ENCODE measurements around the gene AKR1A1. TPM values are rescaled to one million over a fixed set of nuclear protein-coding genes. Genes with fewer than 3 reads are reported as not detected.

The AKR1A1 gene
- total RNA-seq, 1 experiment from 2014 or later, result 111 TPM

DNA sequence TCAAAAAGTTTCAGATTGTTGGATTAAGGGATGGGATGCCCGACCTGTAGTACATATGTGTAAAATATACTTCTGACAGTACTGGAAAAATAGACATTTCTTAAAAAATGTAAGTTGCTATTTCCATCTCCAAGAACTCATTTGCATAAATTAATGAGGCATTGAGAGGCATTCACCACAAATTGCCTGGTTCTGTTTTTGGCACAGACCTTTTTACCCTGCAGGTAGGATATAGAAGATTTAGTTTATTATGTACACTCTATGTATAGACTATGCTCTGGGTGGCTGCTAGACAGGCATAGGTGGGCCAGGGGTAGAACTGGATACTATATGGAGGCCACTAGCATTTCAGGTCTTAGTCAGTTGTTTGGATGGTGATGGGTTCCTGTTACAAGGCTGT, 65.3 kb downstream of the AKR1A1 start:
- TF ChIP-seq, protein P1, sequence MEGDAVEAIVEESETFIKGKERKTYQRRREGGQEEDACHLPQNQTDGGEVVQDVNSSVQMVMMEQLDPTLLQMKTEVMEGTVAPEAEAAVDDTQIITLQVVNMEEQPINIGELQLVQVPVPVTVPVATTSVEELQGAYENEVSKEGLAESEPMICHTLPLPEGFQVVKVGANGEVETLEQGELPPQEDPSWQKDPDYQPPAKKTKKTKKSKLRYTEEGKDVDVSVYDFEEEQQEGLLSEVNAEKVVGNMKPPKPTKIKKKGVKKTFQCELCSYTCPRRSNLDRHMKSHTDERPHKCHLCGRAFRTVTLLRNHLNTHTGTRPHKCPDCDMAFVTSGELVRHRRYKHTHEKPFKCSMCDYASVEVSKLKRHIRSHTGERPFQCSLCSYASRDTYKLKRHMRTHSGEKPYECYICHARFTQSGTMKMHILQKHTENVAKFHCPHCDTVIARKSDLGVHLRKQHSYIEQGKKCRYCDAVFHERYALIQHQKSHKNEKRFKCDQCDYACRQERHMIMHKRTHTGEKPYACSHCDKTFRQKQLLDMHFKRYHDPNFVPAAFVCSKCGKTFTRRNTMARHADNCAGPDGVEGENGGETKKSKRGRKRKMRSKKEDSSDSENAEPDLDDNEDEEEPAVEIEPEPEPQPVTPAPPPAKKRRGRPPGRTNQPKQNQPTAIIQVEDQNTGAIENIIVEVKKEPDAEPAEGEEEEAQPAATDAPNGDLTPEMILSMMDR (IDR thresholded peaks at IDR 0.05; ENCODE audit: unreplicated experiment), result no peak
- intact Hi-C loops (cut with micrococcal nuclease; ENCODE audit: unreplicated experiment), result no loop called here
- CTCF ChIA-PET, result interaction anchor here (0.6 kb wide), 1 partner anchor 40 kb away, joined by 3 read pairs; no protein-coding TSS in a partner anchor
- no peak for DNase-seq
- Mint-ChIP-seq H3K36me3 (ENCODE audit: insufficient read depth, unreplicated experiment) (peaks cover 75% of the 10 kb centered on the region), H3K4me1 (ENCODE audit: low read depth, unreplicated experiment) (no peaks in the 10 kb centered on the region), H3K9me3 (ENCODE audit: low read depth, unreplicated experiment) (no peaks in the 10 kb centered on the region), H3K4me3 (ENCODE audit: low read depth, unreplicated experiment) (no peak overlapping the region), H3K27ac (ENCODE audit: unreplicated experiment) (no peak overlapping the region), H3K27me3 (ENCODE audit: unreplicated experiment) (no peaks in the 10 kb centered on the region)
- BruUV-seq (replicated peaks), result no TSS peak

DNA sequence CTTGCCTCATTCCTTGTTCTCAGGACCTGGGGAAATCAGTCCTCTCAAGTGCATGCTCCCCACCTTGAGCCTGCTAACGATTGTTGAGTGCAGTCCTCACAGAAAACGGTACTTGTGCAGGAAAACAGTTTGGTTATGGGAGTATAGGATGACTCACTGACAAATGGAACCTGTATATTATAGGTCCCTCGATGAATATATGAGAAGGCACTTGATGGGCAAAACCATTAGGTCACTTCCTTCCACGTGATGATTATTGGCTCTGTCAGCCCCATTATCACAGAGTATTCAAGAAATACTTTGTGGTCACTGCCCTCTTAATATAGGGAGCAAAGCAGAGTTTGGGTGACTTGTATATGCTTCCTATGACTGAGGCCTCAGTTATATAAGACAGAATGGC, 67.0 kb downstream of the AKR1A1 start:
- Mint-ChIP-seq H3K27ac (ENCODE audit: unreplicated experiment) (no peak overlapping the region), H3K4me1 (ENCODE audit: low read depth, unreplicated experiment) (no peaks in the 10 kb centered on the region), H3K4me3 (ENCODE audit: low read depth, unreplicated experiment) (no peak overlapping the region), H3K27me3 (ENCODE audit: unreplicated experiment) (no peaks in the 10 kb centered on the region), H3K9me3 (ENCODE audit: low read depth, unreplicated experiment) (no peaks in the 10 kb centered on the region), H3K36me3 (ENCODE audit: insufficient read depth, unreplicated experiment) (peaks cover 64% of the 10 kb centered on the region)
- DNase-seq, result no peak
- BruUV-seq (replicated peaks), result no TSS peak
- TF ChIP-seq, protein P1 (IDR thresholded peaks at IDR 0.05; ENCODE audit: unreplicated experiment), result no peak
- CTCF ChIA-PET, result no interaction called here
- intact Hi-C loops (cut with micrococcal nuclease; ENCODE audit: unreplicated experiment), result no loop called here

DNA sequence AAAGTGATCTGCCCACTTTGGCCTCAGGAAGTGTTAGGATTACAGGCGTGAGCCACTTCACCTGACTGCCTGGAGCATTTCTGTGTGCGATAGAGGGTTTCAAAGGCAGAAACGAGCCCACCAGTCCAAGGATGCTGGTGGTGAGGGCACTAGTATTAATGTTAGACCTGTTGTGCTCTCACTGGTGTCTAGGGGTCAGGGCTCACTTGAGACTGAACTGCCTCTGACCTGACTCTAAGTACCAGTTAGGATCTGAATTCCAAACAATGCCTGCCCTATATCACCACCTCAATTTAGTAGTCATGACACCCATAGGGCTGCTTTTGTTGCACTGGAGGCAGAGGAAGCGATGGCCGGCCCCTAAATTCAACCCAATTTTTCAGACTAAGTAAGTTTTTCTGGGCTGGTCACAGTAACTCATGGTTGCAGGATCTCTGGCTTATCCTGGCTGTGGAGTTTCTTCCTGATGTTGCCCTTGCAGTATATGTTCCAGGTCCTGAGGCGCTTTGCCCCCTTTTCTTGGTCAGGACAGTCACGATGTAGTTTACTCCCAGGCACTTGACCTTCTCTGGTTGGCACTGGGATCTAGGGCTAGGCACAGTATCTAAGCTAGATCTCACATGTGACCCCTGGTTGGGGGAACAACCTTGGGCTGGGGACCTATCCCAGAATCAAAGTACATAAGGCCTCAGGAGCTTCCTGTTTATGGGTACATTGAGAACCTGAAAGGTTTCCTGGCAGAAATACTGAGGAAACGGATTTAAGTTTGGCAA, 68.7 kb downstream of the AKR1A1 start:
- BruUV-seq (replicated peaks), result no TSS peak
- intact Hi-C loops (cut with micrococcal nuclease; ENCODE audit: unreplicated experiment), result no loop called here
- Mint-ChIP-seq H3K9me3 (ENCODE audit: low read depth, unreplicated experiment) (no peaks in the 10 kb centered on the region), H3K36me3 (ENCODE audit: insufficient read depth, unreplicated experiment) (peaks cover 62% of the 10 kb centered on the region), H3K4me3 (ENCODE audit: low read depth, unreplicated experiment) (no peak overlapping the region), H3K4me1 (ENCODE audit: low read depth, unreplicated experiment) (no peaks in the 10 kb centered on the region), H3K27me3 (ENCODE audit: unreplicated experiment) (no peaks in the 10 kb centered on the region), H3K27ac (ENCODE audit: unreplicated experiment) (no peak overlapping the region)
- CTCF ChIA-PET, result no interaction called here
- no peak for DNase-seq
- TF ChIP-seq, protein P1 (IDR thresholded peaks at IDR 0.05; ENCODE audit: unreplicated experiment), result no peak

Other genes with a start within 250 kb of the AKR1A1 start
- gene HPDL, start 223.9 kb upstream of the AKR1A1 start, total RNA-seq (2022), result 8.4 and 9.7 TPM in 2 replicates
- 14.2 TPM in 2 replicates for gene TOE1, start 210.7 kb upstream of the AKR1A1 start, total RNA-seq (2022)
- 48.1 and 53.1 TPM in 2 replicates for gene MUTYH, start 210.4 kb upstream of the AKR1A1 start, total RNA-seq (2022)
- gene TESK2, start 59.7 kb upstream of the AKR1A1 start, total RNA-seq (2022), result 1.8 and 2.3 TPM in 2 replicates
- 4.9 and 6.0 TPM in 2 replicates for gene CCDC163, start 50.8 kb upstream of the AKR1A1 start, total RNA-seq (2022)
- 13.6 and 15.5 TPM in 2 replicates for gene MMACHC, start 50.5 kb upstream of the AKR1A1 start, total RNA-seq (2022)
- 686 and 744 TPM in 2 replicates for gene PRDX1, start 28.9 kb upstream of the AKR1A1 start, total RNA-seq (2022)
- gene NASP, start 33.2 kb downstream of the AKR1A1 start, total RNA-seq (2022), result 171 and 185 TPM in 2 replicates
- gene CCDC17, start 73.2 kb downstream of the AKR1A1 start, total RNA-seq (2022), result 4.7 and 8.3 TPM in 2 replicates
- 117 and 127 TPM in 2 replicates for gene GPBP1L1, start 135.7 kb downstream of the AKR1A1 start, total RNA-seq (2022)
- gene TMEM69, start 137.4 kb downstream of the AKR1A1 start, total RNA-seq (2022), result 29.3 and 31.7 TPM in 2 replicates
- gene IPP, start 199.8 kb downstream of the AKR1A1 start, total RNA-seq (2022), result 11.6 and 12.3 TPM in 2 replicates

Data from Calu3 (cell line).